GM12892 (cell line): Measurements from ENCODE around the gene ANKRD39.

Experiments
- POLR2A ChIP-seq: IDR thresholded peaks from 2 replicates; pipeline ENCODE4 v1.6.1; 2011; ENCODE audit warnings: low read depth, low read length, control low read depth
- POLR2AphosphoS5 ChIP-seq: IDR thresholded peaks from 2 replicates; pipeline ENCODE4 v1.6.1; 2011; ENCODE audit warnings: low read depth, low read length, control low read depth
- TAF1 ChIP-seq: IDR thresholded peaks from 2 replicates; pipeline ENCODE4 v1.6.1; 2011; ENCODE audit warnings: low read depth, mild to moderate bottlenecking, control low read depth, low read length, borderline replicate concordance

DNA sequence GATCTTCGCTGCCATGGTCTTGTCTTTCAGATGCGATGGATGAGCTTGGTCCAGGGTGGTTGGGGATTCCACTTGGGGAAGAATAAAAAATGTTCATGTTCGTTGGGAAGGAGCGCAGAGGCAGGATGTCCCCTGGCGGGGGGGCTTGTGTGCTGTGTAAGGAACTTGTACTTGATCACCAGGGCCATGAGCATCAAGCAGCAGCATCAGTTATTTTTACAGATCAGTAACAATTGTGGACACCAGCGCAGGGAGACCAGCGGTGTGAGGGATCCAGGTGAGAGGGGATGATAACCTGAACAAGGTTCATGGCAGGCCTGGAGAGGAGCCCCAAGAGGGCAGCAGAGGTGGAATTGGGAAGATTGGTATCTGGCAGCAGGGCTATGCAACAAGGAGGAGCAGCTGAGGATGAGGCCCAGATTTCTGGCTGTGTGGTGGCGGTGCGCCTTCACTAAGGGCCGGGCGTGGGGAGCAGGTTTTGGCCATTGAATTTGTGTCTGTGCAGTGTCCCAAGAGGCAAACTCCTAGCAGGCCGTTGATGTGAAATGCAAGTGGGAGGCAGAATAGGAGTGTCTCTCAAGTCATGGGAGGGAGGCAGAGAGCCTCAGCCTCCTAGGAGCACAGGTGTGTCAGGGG is 37.8 kb downstream of the ANKRD39 start:
- TF ChIP-seq TAF1 (no peak), POLR2A (no peak), POLR2AphosphoS5 (no peak)
